Measurements from ENCODE around the gene CHCHD6.

- TF ChIP-seq CTCF (IDR thresholded peaks at IDR 0.05) (no peak), POLR2A (IDR thresholded peaks at IDR 0.05) (no peak)
Measured at GRCh38 chr3:126996905-126997304, 292.9 kb downstream of the CHCHD6 start.
